Heart left ventricle (tissue), 16 donors: ENCODE data around the gene MROH2B. TPM values are rescaled to one million over a fixed set of nuclear protein-coding genes. Genes with fewer than 3 reads are reported as not detected.
A peak's percentile ranks its signal among the peaks of the same experiment; 100 is the strongest.

Experiments
- ATAC-seq, 4 donors: fragments of 200-7000 bp; cut with Tn5 transposase; one replicate each; pipeline ENCODE4 v1.9.1; 2020 to 2022; ENCODE audit warnings: moderate library complexity in 4 of 4, mild to moderate bottlenecking in 3 of 4, moderate number of reproducible peaks in 1 of 4
- DNase-seq, 5 donors: peaks; one replicate each; pipeline ENCODE4 v3.0.0-alpha.2; 2020
- H3K27ac ChIP-seq, 12 donors: fragments of 200-600 bp; sonication (generic) in 4 of 12; one replicate each; pipeline versions ENCODE4 v1.5.0 to v1.8.0; 2016 to 2022; ENCODE audit warnings: mild to moderate bottlenecking in 2 of 12
- H3K27me3 ChIP-seq, 9 donors: fragments of 200-600 bp; sonication (generic) in 2 of 9; one replicate each; pipeline versions ENCODE4 v1.5.1 to v1.8.0; 2016 to 2022; ENCODE audit warnings: mild to moderate bottlenecking in 3 of 9
- H3K36me3 ChIP-seq, 9 donors: fragments of 200-600 bp; sonication (generic) in 2 of 9; one replicate each; pipeline versions ENCODE4 v1.5.0 to v1.8.0; 2018 to 2022; ENCODE audit warnings: mild to moderate bottlenecking in 2 of 9
- H3K4me1 ChIP-seq, 12 donors: fragments of 200-600 bp; sonication (generic) in 4 of 12; one replicate each; pipeline versions ENCODE4 v1.5.0 to v1.8.0; 2016 to 2022; ENCODE audit warnings: mild to moderate bottlenecking in 3 of 12
- H3K4me3 ChIP-seq, 12 donors: fragments of 200-600 bp; sonication (generic) in 4 of 12; one replicate each; pipeline versions ENCODE4 v1.5.0 to v1.8.0; 2017 to 2022; ENCODE audit warnings: mild to moderate bottlenecking in 9 of 12, moderate library complexity in 4 of 12
- H3K9me3 ChIP-seq, 12 donors: fragments of 200-600 bp; sonication (generic) in 4 of 12; one replicate each; pipeline versions ENCODE4 v1.5.0 to v1.8.0; 2016 to 2022; ENCODE audit warnings: mild to moderate bottlenecking in 1 of 12
- CTCF ChIP-seq, 12 donors: fragments of 200-600 bp; sonication (generic) in 4 of 12; IDR thresholded peaks; one replicate each; pipeline versions ENCODE4 v1.5.0 to v1.8.0; 2018 to 2022; ENCODE audit warnings: antibody characterized with exemption in 12 of 12, mild to moderate bottlenecking in 5 of 12
- POLR2A ChIP-seq, 2 donors: fragments of 450-650 bp; IDR thresholded peaks; one replicate each; pipeline ENCODE4 v1.6.1; 2017; ENCODE audit warnings: antibody characterized with exemption in 2 of 2, mild to moderate bottlenecking in 2 of 2, moderate library complexity in 2 of 2
- WGBS, 4 donors: extraction: QIAGEN DNeasy Blood & Tissue Kit in 2 of 4; methylation state at CpG; one replicate each; pipeline versions ENCODE4 v1.1.5 to v1.1.7; 2013 to 2018; 5-methylcytosine and 5-hydroxymethylcytosine counted together
- intact Hi-C, 10 donors: fragments of 100-400 bp; cut with DNase I; formaldehyde crosslinking; loops; one replicate each; pipeline versions ENCODE4 v1.11.1 to v1.14.2; 2022
- polyA plus RNA-seq, 2 donors: library from polyadenylated mRNA; stranded (reverse); fragments of 200-250 nt; gene quantifications; one replicate each; pipeline ENCODE4 v1.2.3, GENCODE V29; 2013
- total RNA-seq, 9 donors: library from RNA; depleted of rRNA in 2 of 9; stranded (reverse); fragments of >200 nt in 2 of 9; fragmentation: NEBNext Ultra II Directional in 3 of 9; extraction: Animal tissue kit (Norgen Biotek cat#: 25700) in 3 of 9; gene quantifications; one replicate each; pipeline versions ENCODE4 v1.1.0 to v1.2.4, GENCODE V29; 2016 to 2023
- donor health status: ischemic (EF 13 %, LVEDD 7.1; RV severe dilation, severe dysfunction).
- donor health status: healthy with polysubstance abuse.
- donor health status: DM: no; HTN: yes; CAD: no.
- donor health status: DM: no; HTN: no; CAD: no.
- donor health status: ischemic (EF 25% LVEDD 6.9; RV normal size, moderate dysfunction).
- donor health status: ischemic (EF 25% LVEDD 5.7; RV mildly dilated, moderate dysfunction).
- donor health status: healthy.
- donor health status: DM: yes; HTN: yes; CAD: no.
- donor health status: ischemic (EF 35%, LVEDD 5.7; RV mildly dilated, moderate dysfunction).
- donor health status: nonischemic (EF 11% LVEDD 7.7; RV severe dilation, severe dysfunction).
- donor health status: DM: yes; HTN: yes; CAD: no.
- donor health status: PGD.
- donor health status: ischemic (EF 29% LVEDD 5.4; RV normal size, mild dysfunction).
- donor health status: nonischemic (EF 23%, LVEDD 6.1; RV moderate dilation, normal function).

Gene MROH2B
- total and polyA plus RNA-seq, 11 donors, result not detected

GRCh38 chr5:40984884-40985283 is 86.3 kb downstream of the MROH2B start:
- 90 to 98% (median 96%) methylated on average over 3 of the region's 3 CpGs for WGBS, 4 donors
- H3K4me1 ChIP-seq, result peaks cover 0 to 3% (median 0%) of the 10 kb centered on the region in 12 donors
- H3K27ac ChIP-seq, result no peak overlapping the region
- H3K36me3 ChIP-seq, result peaks cover 0 to 22% (median 0%) of the 10 kb centered on the region in 9 donors
- DNase-seq, result no peak
- TF ChIP-seq POLR2A (IDR thresholded peaks at IDR 0.05), result no peak
- no peak for TF ChIP-seq CTCF (IDR thresholded peaks at IDR 0.05)
- no peak overlapping the region for H3K4me3 ChIP-seq
- H3K9me3 ChIP-seq, result peaks cover 0 to 8% (median 0%) of the 10 kb centered on the region in 12 donors
- H3K27me3 ChIP-seq, result no peaks in the 10 kb centered on the region
- no peak for ATAC-seq
- intact Hi-C loops, result loop anchor here in 1 of 10 donors (10.0 kb wide), 1 partner anchor 70 kb away; no protein-coding TSS in a partner anchor

GRCh38 chr5:40983781-40984180 is 87.4 kb downstream of the MROH2B start:
- 89 to 92% (median 90%) methylated on average over 3 of the region's 3 CpGs for WGBS, 4 donors
- Histone ChIP-seq H3K36me3 (peaks cover 0 to 26% (median 0%) of the 10 kb centered on the region in 9 donors), H3K4me3 (no peak overlapping the region), H3K27me3 (no peaks in the 10 kb centered on the region), H3K27ac (no peak overlapping the region), H3K9me3 (peaks cover 0 to 8% (median 0%) of the 10 kb centered on the region in 12 donors), H3K4me1 (no peaks in the 10 kb centered on the region)
- TF ChIP-seq CTCF (IDR thresholded peaks at IDR 0.05), result no peak
- TF ChIP-seq POLR2A (IDR thresholded peaks at IDR 0.05), result no peak
- intact Hi-C loops, result loop anchor here in 1 of 10 donors (10.0 kb wide), 1 partner anchor 69 kb away; no protein-coding TSS in a partner anchor
- DNase-seq, result no peak
- ATAC-seq, result no peak

GRCh38 chr5:40981420-40981819 is 89.7 kb downstream of the MROH2B start:
- Histone ChIP-seq H3K9me3 (no peaks in the 10 kb centered on the region), H3K4me3 (no peak overlapping the region), H3K27ac (no peak overlapping the region), H3K36me3 (peaks cover 0 to 31% (median 0%) of the 10 kb centered on the region in 9 donors), H3K27me3 (no peaks in the 10 kb centered on the region), H3K4me1 (no peaks in the 10 kb centered on the region)
- ATAC-seq, result peak in 1 of 4 donors; percentile 28
- peak in 1 of 5 donors; percentile 31 for DNase-seq
- TF ChIP-seq CTCF (IDR thresholded peaks at IDR 0.05) (no peak), POLR2A (IDR thresholded peaks at IDR 0.05) (no peak)
- intact Hi-C loops, result loop anchor here in 1 of 10 donors (10.0 kb wide), 1 partner anchor 67 kb away; no protein-coding TSS in a partner anchor
- 87 to 93% (median 89%) methylated on average over 9 of the region's 9 CpGs for WGBS, 4 donors

GRCh38 chr5:40976836-40977235 is 94.3 kb downstream of the MROH2B start:
- DNase-seq, result no peak
- ATAC-seq, result no peak
- no peaks in the 10 kb centered on the region for H3K9me3 ChIP-seq
- 44 to 53% (median 48%) methylated on average over 3 of the region's 3 CpGs for WGBS, 4 donors
- H3K27me3 ChIP-seq, result no peaks in the 10 kb centered on the region
- no peaks in the 10 kb centered on the region for H3K4me1 ChIP-seq
- no peak overlapping the region for H3K27ac ChIP-seq
- no peak for TF ChIP-seq POLR2A (IDR thresholded peaks at IDR 0.05)
- no peak for TF ChIP-seq CTCF (IDR thresholded peaks at IDR 0.05)
- intact Hi-C loops, result no loop called here
- H3K36me3 ChIP-seq, result peaks cover 0 to 46% (median 0%) of the 10 kb centered on the region in 9 donors
- no peak overlapping the region for H3K4me3 ChIP-seq
